GM23338 (cell line): Measurements from ENCODE around the gene FKTN. TPM values are rescaled to one million over a fixed set of nuclear protein-coding genes. Genes with fewer than 3 reads are reported as not detected.

Source experiments
- ATAC-seq: fragments of 200-7000 bp; cut with Tn5 transposase; 3 replicates; pipeline ENCODE4 v1.9.1; 2020
- DNase-seq: peaks from one replicate; pipeline ENCODE4 v3.0.0-alpha.2; 2015; ENCODE audit warnings: low spot score
- H2AFZ ChIP-seq: fragments of 200-600 bp; sonication (generic); 2 replicates; pipeline ENCODE4 v1.8.0; 2016; ENCODE audit warnings: antibody characterized with exemption, mild to moderate bottlenecking, moderate library complexity
- H3F3A ChIP-seq: fragments of 200-600 bp; sonication (generic); replicated peaks from 2 replicates; pipeline ENCODE4 v1.8.0; 2017; ENCODE audit warnings: antibody characterized with exemption, mixed run types, low read depth
- H3K27ac ChIP-seq: fragments of 200-600 bp; sonication (generic); 2 replicates; pipeline ENCODE4 v1.6.1; 2016; ENCODE audit warnings: low read depth
- H3K27me3 ChIP-seq: fragments of 200-600 bp; sonication (generic); 2 replicates; pipeline ENCODE4 v1.8.0; 2016; ENCODE audit warnings: mild to moderate bottlenecking, mixed run types, moderate library complexity; ENCODE audit not compliant: insufficient read depth
- H3K36me3 ChIP-seq: fragments of 200-600 bp; sonication (generic); 2 replicates; pipeline ENCODE4 v1.8.0; 2016; ENCODE audit warnings: mild to moderate bottlenecking; ENCODE audit not compliant: insufficient read depth
- H3K4me1 ChIP-seq: fragments of 200-600 bp; sonication (generic); 2 replicates; pipeline ENCODE4 v1.8.0; 2016; ENCODE audit warnings: mild to moderate bottlenecking, moderate library complexity; ENCODE audit not compliant: insufficient read depth
- H3K4me2 ChIP-seq: fragments of 200-600 bp; sonication (generic); 2 replicates; pipeline ENCODE4 v1.7.1; 2017; ENCODE audit warnings: mixed run types
- H3K4me3 ChIP-seq: fragments of 200-600 bp; sonication (generic); 2 replicates; pipeline ENCODE4 v1.6.1; 2016; ENCODE audit warnings: mixed run types
- H3K79me2 ChIP-seq: fragments of 200-600 bp; sonication (generic); replicated peaks from 2 replicates; pipeline ENCODE4 v1.8.0; 2017; ENCODE audit warnings: mild to moderate bottlenecking; ENCODE audit not compliant: insufficient read depth
- H3K9me2 ChIP-seq: fragments of 200-600 bp; sonication (generic); 2 replicates; pipeline ENCODE4 v1.8.0; 2017; ENCODE audit not compliant: insufficient read depth
- H4K20me1 ChIP-seq: fragments of 200-600 bp; sonication (generic); replicated peaks from 2 replicates; pipeline ENCODE4 v1.8.0; 2017; ENCODE audit warnings: mild to moderate bottlenecking; ENCODE audit not compliant: insufficient read depth
- H3K27ac Mint-ChIP-seq: 2 replicates; pipeline ENCODE4 v1.8.0; 2020; ENCODE audit warnings: inconsistent platforms, mild to moderate bottlenecking, moderate library complexity, mixed read lengths
- H3K27me3 Mint-ChIP-seq: 3 replicates; pipeline ENCODE4 v1.8.0; 2022; ENCODE audit warnings: low read depth, mild to moderate bottlenecking, moderate library complexity, mixed read lengths, inconsistent platforms; ENCODE audit not compliant: insufficient read depth, poor library complexity
- H3K36me3 Mint-ChIP-seq: 3 replicates; pipeline ENCODE4 v1.8.0; 2021; ENCODE audit warnings: low read depth, mild to moderate bottlenecking, inconsistent platforms, moderate library complexity, mixed read lengths
- H3K4me1 Mint-ChIP-seq: 3 replicates; pipeline ENCODE4 v1.8.0; 2020; ENCODE audit warnings: mild to moderate bottlenecking, inconsistent platforms, mixed read lengths
- H3K4me3 Mint-ChIP-seq: 3 replicates; pipeline ENCODE4 v1.8.0; 2021; ENCODE audit warnings: moderate library complexity, mild to moderate bottlenecking, inconsistent platforms, mixed read lengths
- H3K9me3 Mint-ChIP-seq: 3 replicates; pipeline ENCODE4 v1.8.0; 2020; ENCODE audit warnings: moderate library complexity, mild to moderate bottlenecking, inconsistent platforms, mixed read lengths
- EZH2 ChIP-seq: fragments of 200-600 bp; sonication (generic); IDR thresholded peaks from one replicate; pipeline ENCODE4 v1.8.0; 2017; ENCODE audit warnings: antibody characterized with exemption, mild to moderate bottlenecking, low read depth; ENCODE audit not compliant: unreplicated experiment
- POLR2AphosphoS5 ChIP-seq: IDR thresholded peaks from 2 replicates; pipeline ENCODE4 v1.6.1; 2016; ENCODE audit warnings: antibody characterized with exemption, low read depth
- ZNF462 ChIP-seq: fragments of 250-450 bp; sonication (Bioruptor Pico); IDR thresholded peaks from 2 replicates; pipeline ENCODE4 v1.5.0; 2020; ENCODE audit warnings: mild to moderate bottlenecking, moderate library complexity
- polyA plus RNA-seq: library from polyadenylated mRNA; unstranded; fragments of >200 nt; fragmentation: Nextera tagmentation; extraction: Ambion mirVana; gene quantifications from 2 replicates; pipeline ENCODE4 v1.2.1, GENCODE V29; 2016
- total RNA-seq: library from RNA; depleted of rRNA; stranded (reverse); fragments of >200 nt; shearing (Covaris generic); gene quantifications from 2 replicates; pipeline ENCODE4 v1.2.3, GENCODE V29; 2014

FKTN gene
- total and polyA plus RNA-seq, 2 experiments from 2014 or later, result 6.8 to 9.9 TPM

- TF ChIP-seq ZNF462 (CRISPR knock-in tag) (no peak), POLR2AphosphoS5 (no peak)
Observed at GRCh38 chr9:105678781-105679180, 120.8 kb downstream of the FKTN start (continued).

- Mint-ChIP-seq H3K27ac (no peak overlapping the region), H3K4me1 (peaks cover 12% of the 10 kb centered on the region)
Observed at GRCh38 chr9:105679257-105680022, 121.5 kb downstream of the FKTN start.

More at GRCh38 chr9:105679257-105680022, 121.5 kb downstream of the FKTN start:
- no peaks in the 10 kb centered on the region for H3K79me2 ChIP-seq
- H4K20me1 ChIP-seq, result no peaks in the 10 kb centered on the region; the same call in 1 of the 2 replicates
- H3F3A ChIP-seq, result no peaks in the 10 kb centered on the region
- H3K27me3 ChIP-seq, result no peaks in the 10 kb centered on the region
- H2AFZ ChIP-seq, result no peak overlapping the region
- no peaks in the 10 kb centered on the region for H3K9me2 ChIP-seq
- H3K36me3 ChIP-seq, result no peaks in the 10 kb centered on the region
- Mint-ChIP-seq H3K4me3 (no peak overlapping the region), H3K9me3 (no peaks in the 10 kb centered on the region), H3K36me3 (no peaks in the 10 kb centered on the region), H3K27me3 (peaks cover 3% of the 10 kb centered on the region)
- no peak for TF ChIP-seq ZNF462 (CRISPR knock-in tag)
- TF ChIP-seq EZH2, result no peak
- H3K4me3 ChIP-seq, result no peak overlapping the region
- DNase-seq, result no peak
- H3K27ac ChIP-seq, result no peak overlapping the region
- H3K4me2 ChIP-seq, result no peak overlapping the region
- no peaks in the 10 kb centered on the region for H3K4me1 ChIP-seq
- ATAC-seq, result no peak
